ENCODE measurements around the gene KRT33A.

KRT33A gene

DNA sequence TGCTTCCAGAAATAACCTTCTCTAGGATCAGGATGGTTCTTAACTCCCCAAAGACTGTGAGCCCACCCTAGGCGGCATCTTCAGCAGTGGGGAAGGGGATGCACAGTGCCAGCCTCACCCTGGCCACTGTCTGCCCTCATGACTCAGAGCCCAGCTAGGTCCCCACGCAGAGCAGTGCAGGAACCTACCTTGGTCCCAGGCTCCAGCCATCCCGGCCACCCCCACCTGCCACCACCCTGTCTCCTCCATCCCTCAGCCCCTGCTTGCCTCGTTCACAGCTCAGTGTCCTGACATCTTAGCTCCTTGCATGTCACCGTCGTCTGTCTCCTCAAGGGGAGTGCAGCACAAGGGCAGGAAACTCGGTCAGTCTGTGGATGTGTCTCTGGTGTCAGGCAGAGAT lies 19.0 kb downstream of the KRT33A start:
- Mint-ChIP-seq H3K9me3 (no peaks in the 10 kb centered on the region), H3K27ac (no peak overlapping the region), H3K4me3 (no peak overlapping the region), H3K4me1 (peaks cover 5% of the 10 kb centered on the region), H3K36me3 (no peaks in the 10 kb centered on the region), H3K27me3 (peaks cover 9% of the 10 kb centered on the region)
- ATAC-seq (ENCODE audit: low read depth) = no peak
- DNase-seq (ENCODE audit: low spot score in 2 of 2) = no peak

- ATAC-seq (ENCODE audit: low read depth) = no peak
- H3K27me3 Mint-ChIP-seq = peaks cover 7% of the 10 kb centered on the region
- peaks cover 2% of the 10 kb centered on the region for H3K4me1 Mint-ChIP-seq
- no peaks in the 10 kb centered on the region for H3K36me3 Mint-ChIP-seq
- H3K4me3 Mint-ChIP-seq = no peak overlapping the region
- no peak for DNase-seq (ENCODE audit: low spot score in 2 of 2)
- no peaks in the 10 kb centered on the region for H3K9me3 Mint-ChIP-seq
- H3K27ac Mint-ChIP-seq = no peak overlapping the region
Observed at GRCh38 chr17:41329279-41329948, 21.2 kb downstream of the KRT33A start.

DNA sequence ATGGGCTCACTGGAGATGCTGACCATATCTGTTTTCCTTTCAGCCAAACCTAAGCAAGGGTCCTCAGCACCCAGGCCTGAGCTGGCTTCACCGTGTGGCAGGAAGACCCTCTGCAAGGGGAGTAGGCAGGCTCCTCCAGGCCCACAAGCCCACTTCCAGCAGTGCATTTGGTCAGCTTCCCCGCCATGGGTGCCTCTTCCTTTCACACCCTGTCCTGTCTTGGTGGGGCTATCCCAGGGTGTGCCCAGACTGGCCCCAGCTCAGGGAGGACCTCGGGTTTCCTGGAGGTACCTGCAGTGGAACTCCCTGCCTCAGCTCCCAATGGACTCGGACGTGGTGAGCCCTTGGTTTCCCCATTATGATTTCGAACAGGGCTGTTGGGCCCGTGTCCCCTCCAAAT lies 22.4 kb downstream of the KRT33A start:
- no peaks in the 10 kb centered on the region for H3K9me3 Mint-ChIP-seq
- H3K4me1 Mint-ChIP-seq = no peaks in the 10 kb centered on the region
- H3K27ac Mint-ChIP-seq = no peak overlapping the region
- no peak for DNase-seq (ENCODE audit: low spot score in 2 of 2)
- ATAC-seq (ENCODE audit: low read depth) = no peak
- no peak overlapping the region for H3K4me3 Mint-ChIP-seq
- no peaks in the 10 kb centered on the region for H3K36me3 Mint-ChIP-seq
- peaks cover 5% of the 10 kb centered on the region for H3K27me3 Mint-ChIP-seq

- Mint-ChIP-seq H3K4me1 (peaks cover 3% of the 10 kb centered on the region), H3K36me3 (no peaks in the 10 kb centered on the region), H3K4me3 (no peak overlapping the region), H3K27me3 (peaks cover 3% of the 10 kb centered on the region), H3K9me3 (no peaks in the 10 kb centered on the region), H3K27ac (no peak overlapping the region)
- DNase-seq (ENCODE audit: low spot score in 2 of 2) (no peak), ATAC-seq (ENCODE audit: low read depth) (no peak)
Observed at GRCh38 chr17:41327411-41328120, 23.1 kb downstream of the KRT33A start.

DNA sequence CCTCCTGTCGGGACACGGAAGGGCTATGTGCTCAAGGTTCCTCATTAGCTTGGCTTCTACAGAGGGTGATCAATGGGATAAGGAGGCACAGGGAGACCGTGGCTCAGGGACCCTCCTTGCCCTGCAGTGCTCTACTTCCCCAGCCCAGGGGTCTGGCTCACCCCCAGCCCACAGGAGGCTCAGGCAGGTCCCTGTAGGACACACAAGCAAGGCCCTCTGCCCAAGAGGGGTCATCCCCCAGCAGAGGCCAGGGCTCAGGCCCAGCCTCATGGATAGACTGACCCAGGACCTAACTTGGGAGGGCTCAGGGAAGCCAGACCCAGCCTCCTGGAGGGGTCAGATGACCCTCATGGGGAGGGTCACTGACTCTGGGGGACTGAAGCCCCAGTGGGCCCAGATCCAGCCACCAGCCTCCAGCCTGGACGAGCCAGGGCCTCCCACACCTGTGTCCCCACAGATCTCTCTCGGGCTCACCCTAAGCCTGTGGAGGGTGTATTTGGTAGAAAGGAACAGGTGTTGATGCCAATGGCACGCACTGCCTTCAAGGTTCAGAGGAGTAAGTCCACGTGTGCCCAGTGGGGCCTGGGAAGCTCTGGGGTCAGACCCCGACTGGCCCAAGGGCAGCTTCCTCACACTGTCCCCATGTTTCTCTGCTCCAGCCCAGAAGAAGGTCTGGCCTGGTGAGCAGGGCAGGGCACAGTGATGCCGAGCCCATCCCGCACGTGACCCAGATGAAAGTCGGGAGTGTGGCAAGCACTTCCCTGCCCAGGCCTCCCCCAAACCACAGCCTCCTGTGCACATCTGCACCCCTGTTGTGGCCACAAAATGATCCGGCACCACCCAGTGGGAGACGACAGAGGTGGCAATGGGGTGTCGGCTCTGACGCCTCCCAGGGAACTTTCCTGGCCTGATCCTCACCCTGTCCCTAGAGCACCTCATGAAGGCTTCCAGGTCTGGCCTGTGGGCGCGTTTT lies 24.2 kb downstream of the KRT33A start:
- Mint-ChIP-seq H3K9me3 (no peaks in the 10 kb centered on the region), H3K36me3 (no peaks in the 10 kb centered on the region), H3K27ac (no peak overlapping the region), H3K4me3 (no peak overlapping the region), H3K27me3 (peaks cover 2% of the 10 kb centered on the region), H3K4me1 (peaks cover 4% of the 10 kb centered on the region)
- ATAC-seq (ENCODE audit: low read depth) (no peak), DNase-seq (ENCODE audit: low spot score in 2 of 2) (no peak)

- Mint-ChIP-seq H3K4me3 (no peak overlapping the region), H3K27ac (no peak overlapping the region), H3K4me1 (peaks cover 4% of the 10 kb centered on the region), H3K9me3 (peaks cover under 1% of the 10 kb centered on the region), H3K27me3 (peaks cover 2% of the 10 kb centered on the region), H3K36me3 (no peaks in the 10 kb centered on the region)
- ATAC-seq (ENCODE audit: low read depth) (no peak), DNase-seq (ENCODE audit: low spot score in 2 of 2) (no peak)
Observed at GRCh38 chr17:41325611-41326010, 25.0 kb downstream of the KRT33A start.

GRCh38 chr17:41325126-41325525 lies 25.5 kb downstream of the KRT33A start:
- peaks cover 4% of the 10 kb centered on the region for H3K4me1 Mint-ChIP-seq
- ATAC-seq (ENCODE audit: low read depth) = no peak
- peaks cover 2% of the 10 kb centered on the region for H3K9me3 Mint-ChIP-seq
- H3K27ac Mint-ChIP-seq = no peak overlapping the region
- peaks cover 2% of the 10 kb centered on the region for H3K27me3 Mint-ChIP-seq
- no peak overlapping the region for H3K4me3 Mint-ChIP-seq
- H3K36me3 Mint-ChIP-seq = no peaks in the 10 kb centered on the region
- DNase-seq (ENCODE audit: low spot score in 2 of 2) = no peak

GRCh38 chr17:41324180-41325075 lies 26.2 kb downstream of the KRT33A start:
- peaks cover 6% of the 10 kb centered on the region for H3K9me3 Mint-ChIP-seq
- H3K4me3 Mint-ChIP-seq = no peak overlapping the region
- no peak for DNase-seq (ENCODE audit: low spot score in 2 of 2)
- peaks cover 7% of the 10 kb centered on the region for H3K4me1 Mint-ChIP-seq
- peaks cover 2% of the 10 kb centered on the region for H3K27me3 Mint-ChIP-seq
- no peak overlapping the region for H3K27ac Mint-ChIP-seq
- no peak for ATAC-seq (ENCODE audit: low read depth)
- peaks cover 2% of the 10 kb centered on the region for H3K36me3 Mint-ChIP-seq

GRCh38 chr17:41322903-41323895 lies 27.4 kb downstream of the KRT33A start:
- no peak for ATAC-seq (ENCODE audit: low read depth)
- peaks cover 7% of the 10 kb centered on the region for H3K4me1 Mint-ChIP-seq

DNA sequence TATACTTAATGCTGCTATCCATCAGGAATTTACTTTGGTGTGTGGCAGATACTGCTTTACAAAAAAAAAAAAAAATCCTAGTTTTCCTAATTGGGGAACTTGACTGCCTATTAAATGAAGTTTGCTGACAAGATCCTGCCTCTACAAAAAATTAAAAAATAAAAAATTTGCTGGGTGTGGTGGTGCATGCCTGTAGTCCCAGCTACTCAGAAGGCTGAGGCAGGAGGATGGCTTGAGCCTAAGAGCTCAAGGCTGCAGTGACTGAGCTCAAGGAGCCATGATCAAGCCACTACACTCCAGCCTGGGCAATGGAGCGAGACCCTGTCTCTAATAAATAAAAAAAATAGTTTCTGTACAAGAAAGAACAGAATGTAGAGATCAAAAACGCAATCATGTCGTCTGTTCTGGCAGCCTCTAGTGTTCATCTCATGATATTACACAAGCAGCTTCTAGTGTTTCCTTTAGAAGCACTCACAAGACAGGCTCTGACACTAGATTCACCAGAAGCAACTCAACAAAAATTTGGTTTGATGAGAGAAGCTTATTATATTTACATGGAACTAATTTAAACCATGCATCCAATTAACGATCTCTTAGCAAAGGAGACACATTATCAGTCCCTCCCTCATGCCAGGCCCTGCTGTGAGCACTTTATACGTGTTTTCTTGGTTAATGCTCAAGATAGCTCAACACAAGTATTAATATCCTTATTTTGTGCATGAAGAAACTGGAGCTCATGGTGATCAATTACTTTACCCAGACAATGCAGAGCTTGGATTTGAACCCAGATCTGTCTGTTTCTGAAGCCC lies 28.3 kb downstream of the KRT33A start:
- Mint-ChIP-seq H3K36me3 (peaks cover 2% of the 10 kb centered on the region), H3K9me3 (peaks cover 8% of the 10 kb centered on the region), H3K4me1 (peaks cover 7% of the 10 kb centered on the region), H3K4me3 (no peak overlapping the region), H3K27ac (no peak overlapping the region), H3K27me3 (peaks cover 2% of the 10 kb centered on the region)
- ATAC-seq (ENCODE audit: low read depth) (peak; percentile 65), DNase-seq (ENCODE audit: low spot score in 2 of 2) (peak in 1 of 2 donors; percentile 27)

More at GRCh38 chr17:41322903-41323895, 27.4 kb downstream of the KRT33A start:
- peaks cover 2% of the 10 kb centered on the region for H3K27me3 Mint-ChIP-seq
- no peak for DNase-seq (ENCODE audit: low spot score in 2 of 2)
- H3K36me3 Mint-ChIP-seq = peaks cover 2% of the 10 kb centered on the region
- H3K27ac Mint-ChIP-seq = no peak overlapping the region
- H3K9me3 Mint-ChIP-seq = peaks cover 8% of the 10 kb centered on the region
- H3K4me3 Mint-ChIP-seq = no peak overlapping the region

DNA sequence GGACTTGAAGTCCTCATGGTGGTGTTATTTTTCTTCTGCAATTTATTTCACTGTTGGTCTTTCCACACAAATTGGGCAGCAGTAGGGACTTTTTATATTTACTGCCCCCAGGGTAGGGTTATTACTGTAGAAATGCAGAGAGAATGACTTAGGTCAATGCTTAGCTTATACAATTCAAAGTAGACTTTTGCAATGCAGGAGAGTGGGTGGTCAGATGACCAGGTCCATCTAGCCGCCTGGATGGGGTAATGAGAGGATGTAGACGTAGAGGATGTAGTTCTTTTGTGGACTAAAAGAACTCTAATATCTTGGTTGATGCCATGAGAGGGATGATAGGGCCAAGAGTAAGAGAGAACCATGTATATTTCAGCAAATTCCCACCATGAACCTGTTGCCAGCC lies 32.4 kb downstream of the KRT33A start:
- H3K4me1 Mint-ChIP-seq = peaks cover 7% of the 10 kb centered on the region
- DNase-seq (ENCODE audit: low spot score in 2 of 2) (no peak), ATAC-seq (ENCODE audit: low read depth) (no peak)
- no peak overlapping the region for H3K27ac Mint-ChIP-seq
- no peak overlapping the region for H3K4me3 Mint-ChIP-seq
- H3K9me3 Mint-ChIP-seq = peaks cover 8% of the 10 kb centered on the region
- peaks cover 2% of the 10 kb centered on the region for H3K36me3 Mint-ChIP-seq
- peaks cover 4% of the 10 kb centered on the region for H3K27me3 Mint-ChIP-seq

Measured in memory B cell (primary cell).